ENCODE data around the gene ADNP.

DNA sequence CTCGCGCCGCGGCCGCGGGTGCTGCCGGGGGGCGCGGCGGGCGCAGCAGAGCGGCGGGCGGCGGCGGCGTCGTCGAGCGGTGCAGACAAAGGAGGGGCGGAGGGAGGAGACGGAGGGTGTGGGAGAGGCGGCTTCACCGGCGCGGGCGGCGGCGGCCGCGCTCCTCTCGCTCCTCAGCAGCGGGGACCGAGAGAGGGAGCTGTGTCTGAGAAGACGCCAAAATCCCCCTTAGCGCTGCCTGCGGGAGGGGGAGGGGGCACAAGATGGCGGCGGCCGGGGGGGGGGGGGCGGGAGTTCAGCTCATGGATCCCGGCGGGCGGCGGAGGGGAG, 296 bp downstream of the ADNP start:
- TF ChIP-seq CTCF (IDR thresholded peaks at IDR 0.05) (no peak), EP300 (IDR thresholded peaks at IDR 0.05) (no peak), POLR2AphosphoS5 (IDR thresholded peaks at IDR 0.05) (no peak), POLR2A (IDR thresholded peaks at IDR 0.05) (no peak)

Data from sigmoid colon (tissue), 4 donors.